ENCODE data around the gene TTC21A. TPM values are rescaled to one million over a fixed set of nuclear protein-coding genes. Genes with fewer than 3 reads are reported as not detected.
A peak's percentile ranks its signal among the peaks of the same experiment; 100 is the strongest.

The TTC21A gene
- total RNA-seq, 1 donor from 2014 or later = 16.1 TPM

DNA sequence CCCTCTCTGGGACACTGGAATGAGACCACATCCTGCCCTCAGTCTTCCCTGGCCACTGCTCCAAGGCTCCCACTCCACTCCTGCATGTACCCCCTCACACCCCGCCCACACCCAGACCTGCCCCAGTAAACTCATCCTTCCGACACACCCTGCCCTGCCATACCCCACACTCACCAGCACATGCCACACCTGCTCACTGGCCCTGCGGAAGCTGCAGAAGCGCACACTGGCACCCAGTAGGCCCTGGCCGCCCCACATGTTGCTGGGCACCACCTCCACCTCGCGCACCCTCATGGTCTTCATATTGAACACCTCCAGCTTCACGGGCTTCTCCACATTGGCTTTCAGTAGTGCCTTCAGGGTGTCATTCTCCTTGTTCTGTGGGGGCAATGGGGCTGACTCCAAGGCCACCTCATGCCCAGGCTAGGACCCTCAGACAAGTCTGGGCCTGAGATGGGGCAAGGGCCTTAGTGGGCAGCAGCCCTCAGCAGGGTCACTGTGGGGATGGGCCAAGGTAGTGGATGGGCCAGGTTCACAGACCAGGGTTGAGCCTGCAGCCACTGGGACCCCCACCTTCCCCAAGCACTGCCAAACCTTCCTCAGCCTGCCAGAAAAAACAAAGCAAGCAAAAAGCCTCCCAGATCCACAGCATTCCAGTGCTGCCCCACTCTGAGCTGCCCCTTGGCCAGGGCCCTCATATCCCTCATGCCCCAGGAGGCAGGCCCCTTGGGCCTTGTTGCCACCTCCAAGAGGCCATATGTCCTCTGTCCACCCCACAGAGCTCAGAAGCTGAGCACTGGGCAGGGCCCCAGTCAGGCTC is 4.8 kb upstream of the TTC21A start:
- Mint-ChIP-seq H3K27me3 (no peaks in the 10 kb centered on the region), H3K9me3 (ENCODE audit: low read depth) (no peaks in the 10 kb centered on the region), H3K4me1 (ENCODE audit: low read depth) (peaks cover 18% of the 10 kb centered on the region), H3K4me3 (ENCODE audit: low read depth) (no peak overlapping the region), H3K27ac (no peak overlapping the region), H3K36me3 (ENCODE audit: insufficient read depth) (peaks cover 2% of the 10 kb centered on the region)
- DNase-seq (ENCODE audit: low spot score, unreplicated experiment) = no peak
- TF ChIP-seq, protein P1, sequence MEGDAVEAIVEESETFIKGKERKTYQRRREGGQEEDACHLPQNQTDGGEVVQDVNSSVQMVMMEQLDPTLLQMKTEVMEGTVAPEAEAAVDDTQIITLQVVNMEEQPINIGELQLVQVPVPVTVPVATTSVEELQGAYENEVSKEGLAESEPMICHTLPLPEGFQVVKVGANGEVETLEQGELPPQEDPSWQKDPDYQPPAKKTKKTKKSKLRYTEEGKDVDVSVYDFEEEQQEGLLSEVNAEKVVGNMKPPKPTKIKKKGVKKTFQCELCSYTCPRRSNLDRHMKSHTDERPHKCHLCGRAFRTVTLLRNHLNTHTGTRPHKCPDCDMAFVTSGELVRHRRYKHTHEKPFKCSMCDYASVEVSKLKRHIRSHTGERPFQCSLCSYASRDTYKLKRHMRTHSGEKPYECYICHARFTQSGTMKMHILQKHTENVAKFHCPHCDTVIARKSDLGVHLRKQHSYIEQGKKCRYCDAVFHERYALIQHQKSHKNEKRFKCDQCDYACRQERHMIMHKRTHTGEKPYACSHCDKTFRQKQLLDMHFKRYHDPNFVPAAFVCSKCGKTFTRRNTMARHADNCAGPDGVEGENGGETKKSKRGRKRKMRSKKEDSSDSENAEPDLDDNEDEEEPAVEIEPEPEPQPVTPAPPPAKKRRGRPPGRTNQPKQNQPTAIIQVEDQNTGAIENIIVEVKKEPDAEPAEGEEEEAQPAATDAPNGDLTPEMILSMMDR (IDR thresholded peaks at IDR 0.05; ENCODE audit: unreplicated experiment) = no peak

GRCh38 chr3:39103324-39103693 is 4.2 kb upstream of the TTC21A start:
- TF ChIP-seq, protein P1 (IDR thresholded peaks at IDR 0.05; ENCODE audit: unreplicated experiment) = no peak
- no peak overlapping the region for H3K4me3 Mint-ChIP-seq (ENCODE audit: low read depth)
- peaks cover 2% of the 10 kb centered on the region for H3K36me3 Mint-ChIP-seq (ENCODE audit: insufficient read depth)
- DNase-seq (ENCODE audit: low spot score, unreplicated experiment) = no peak
- H3K4me1 Mint-ChIP-seq (ENCODE audit: low read depth) = peaks cover 23% of the 10 kb centered on the region
- no peak overlapping the region for H3K27ac Mint-ChIP-seq
- no peaks in the 10 kb centered on the region for H3K27me3 Mint-ChIP-seq
- H3K9me3 Mint-ChIP-seq (ENCODE audit: low read depth) = no peaks in the 10 kb centered on the region

DNA sequence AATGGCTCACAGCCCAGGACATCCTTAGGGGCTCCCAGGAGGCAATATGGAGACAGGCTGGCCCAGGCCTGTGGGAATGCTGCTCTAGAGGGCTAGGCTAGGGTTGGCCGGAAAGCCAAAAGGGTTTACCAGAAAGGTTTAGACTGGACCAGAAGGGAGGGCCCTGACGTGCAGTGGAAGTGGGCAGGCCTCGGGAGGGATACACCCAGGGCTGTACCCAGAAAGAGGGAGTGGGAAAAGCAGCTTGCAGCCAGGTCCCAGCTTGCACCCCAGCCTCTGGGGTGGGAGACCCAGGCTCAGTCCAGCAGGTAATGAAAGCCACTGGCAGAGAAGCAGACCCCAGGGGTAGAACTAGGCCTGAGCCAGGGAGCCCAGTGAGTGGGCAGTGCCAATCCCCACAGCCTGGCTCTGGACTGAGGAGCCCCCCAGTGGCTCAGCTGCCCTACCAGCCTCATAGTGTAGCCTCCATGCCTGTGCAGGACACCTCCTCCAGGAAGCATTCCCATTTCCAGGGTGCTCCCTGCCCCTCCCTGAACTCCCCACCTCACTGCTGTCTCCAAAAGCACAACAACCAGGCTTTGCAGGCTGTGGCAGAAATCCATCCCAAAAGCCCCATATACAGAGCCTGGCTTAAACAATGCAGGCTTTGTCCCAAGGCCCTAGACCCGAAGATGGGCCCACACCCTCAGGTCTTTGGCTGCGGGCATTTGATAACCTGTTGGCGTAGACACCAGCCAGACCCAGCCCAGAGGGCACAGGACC is 3.5 kb upstream of the TTC21A start:
- Mint-ChIP-seq H3K27me3 (no peaks in the 10 kb centered on the region), H3K4me3 (ENCODE audit: low read depth) (no peak overlapping the region), H3K9me3 (ENCODE audit: low read depth) (no peaks in the 10 kb centered on the region), H3K36me3 (ENCODE audit: insufficient read depth) (peaks cover 2% of the 10 kb centered on the region), H3K4me1 (ENCODE audit: low read depth) (peaks cover 23% of the 10 kb centered on the region), H3K27ac (no peak overlapping the region)
- no peak for DNase-seq (ENCODE audit: low spot score, unreplicated experiment)
- TF ChIP-seq, protein P1 (IDR thresholded peaks at IDR 0.05; ENCODE audit: unreplicated experiment) = no peak

DNA sequence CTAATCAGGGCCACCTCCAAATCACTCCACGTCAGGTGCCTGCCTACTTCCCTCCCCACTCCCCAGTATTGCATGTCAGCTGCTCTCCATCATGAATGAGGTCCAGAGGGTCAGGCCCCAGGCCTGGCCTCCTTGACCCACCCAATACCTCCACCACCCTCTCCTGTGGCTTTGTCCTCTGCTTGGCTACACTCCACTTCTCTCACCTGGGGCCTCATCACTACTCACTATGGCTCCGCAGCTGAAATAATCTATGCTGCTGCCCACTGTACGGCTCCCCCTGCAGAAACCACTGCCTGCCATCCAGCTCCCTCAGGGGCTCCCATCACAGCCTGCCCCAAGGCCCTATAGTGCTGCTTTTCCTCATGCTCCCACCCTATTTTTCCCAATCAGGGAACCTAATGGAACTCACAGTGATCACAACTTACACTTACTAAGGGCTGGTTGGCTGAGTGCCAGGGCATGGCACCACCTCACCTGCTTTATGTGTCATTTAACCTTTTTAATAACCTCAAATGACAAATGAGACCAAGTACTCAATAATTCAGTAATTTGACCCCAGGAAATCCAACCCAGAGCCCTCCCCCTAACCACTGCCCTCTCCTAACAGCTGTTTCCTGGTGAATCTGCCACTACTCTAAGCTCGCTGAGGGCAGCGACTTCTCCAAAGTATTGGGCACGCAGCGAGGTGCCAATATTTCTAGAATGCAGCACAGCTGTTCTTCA is 2.4 kb upstream of the TTC21A start:
- TF ChIP-seq, protein P1 (IDR thresholded peaks at IDR 0.05; ENCODE audit: unreplicated experiment) = no peak
- H3K27ac Mint-ChIP-seq = no peak overlapping the region
- H3K4me1 Mint-ChIP-seq (ENCODE audit: low read depth) = peaks cover 23% of the 10 kb centered on the region

GRCh38 chr3:39105687-39106063 is 1.8 kb upstream of the TTC21A start:
- no peak for DNase-seq (ENCODE audit: low spot score, unreplicated experiment)
- Mint-ChIP-seq H3K27me3 (no peaks in the 10 kb centered on the region), H3K36me3 (ENCODE audit: insufficient read depth) (peaks cover 2% of the 10 kb centered on the region), H3K9me3 (ENCODE audit: low read depth) (no peaks in the 10 kb centered on the region), H3K4me1 (ENCODE audit: low read depth) (peaks cover 23% of the 10 kb centered on the region), H3K27ac (no peak overlapping the region), H3K4me3 (ENCODE audit: low read depth) (peak overlapping the region; percentile 82)
- TF ChIP-seq, protein P1 (IDR thresholded peaks at IDR 0.05; ENCODE audit: unreplicated experiment) = no peak

More for the DNA sequence above, 2.4 kb upstream of the TTC21A start:
- peaks cover 2% of the 10 kb centered on the region for H3K36me3 Mint-ChIP-seq (ENCODE audit: insufficient read depth)
- no peaks in the 10 kb centered on the region for H3K27me3 Mint-ChIP-seq
- H3K4me3 Mint-ChIP-seq (ENCODE audit: low read depth) = peak overlapping the region; percentile 38
- no peaks in the 10 kb centered on the region for H3K9me3 Mint-ChIP-seq (ENCODE audit: low read depth)
- DNase-seq (ENCODE audit: low spot score, unreplicated experiment) = no peak
